HEK293T (cell line): Measurements from ENCODE around the gene STK39.

Experiments used
- ARNT ChIP-seq: fragments of 450-650 bp; IDR thresholded peaks from 2 replicates; pipeline ENCODE4 v1.6.1; 2017; ENCODE audit warnings: mild to moderate bottlenecking
- BHLHE40 ChIP-seq: fragments of 450-650 bp; IDR thresholded peaks from 2 replicates; pipeline ENCODE4 v1.6.1; 2016; ENCODE audit warnings: mild to moderate bottlenecking, moderate library complexity, borderline replicate concordance
- CTBP1 ChIP-seq: fragments of 450-650 bp; IDR thresholded peaks from 2 replicates; pipeline ENCODE4 v1.6.1; 2016; ENCODE audit warnings: borderline replicate concordance
- ELF4 ChIP-seq: fragments of 450-650 bp; IDR thresholded peaks from 2 replicates; pipeline ENCODE4 v1.6.1; 2017; ENCODE audit warnings: antibody characterized with exemption
- FOXK2 ChIP-seq: fragments of 450-650 bp; IDR thresholded peaks from 2 replicates; pipeline ENCODE4 v1.6.1; 2016; ENCODE audit warnings: mild to moderate bottlenecking
- FOXM1 ChIP-seq: fragments of 450-650 bp; IDR thresholded peaks from 2 replicates; pipeline ENCODE4 v1.6.1; 2017; ENCODE audit warnings: mild to moderate bottlenecking, borderline replicate concordance
- NFRKB ChIP-seq: fragments of 450-650 bp; IDR thresholded peaks from 2 replicates; pipeline ENCODE4 v1.6.1; 2016; ENCODE audit warnings: mild to moderate bottlenecking, moderate library complexity
- SP1 ChIP-seq: fragments of 450-650 bp; IDR thresholded peaks from 2 replicates; pipeline ENCODE4 v1.6.1; 2017
- SUZ12 ChIP-seq: fragments of 450-650 bp; IDR thresholded peaks from 2 replicates; pipeline ENCODE4 v1.6.1; 2016; ENCODE audit warnings: mild to moderate bottlenecking
- TARDBP ChIP-seq: fragments of 450-650 bp; IDR thresholded peaks from 2 replicates; pipeline ENCODE4 v1.6.1; 2016
- ZNF384 ChIP-seq: fragments of 450-650 bp; IDR thresholded peaks from 2 replicates; pipeline ENCODE4 v1.6.1; 2016

DNA sequence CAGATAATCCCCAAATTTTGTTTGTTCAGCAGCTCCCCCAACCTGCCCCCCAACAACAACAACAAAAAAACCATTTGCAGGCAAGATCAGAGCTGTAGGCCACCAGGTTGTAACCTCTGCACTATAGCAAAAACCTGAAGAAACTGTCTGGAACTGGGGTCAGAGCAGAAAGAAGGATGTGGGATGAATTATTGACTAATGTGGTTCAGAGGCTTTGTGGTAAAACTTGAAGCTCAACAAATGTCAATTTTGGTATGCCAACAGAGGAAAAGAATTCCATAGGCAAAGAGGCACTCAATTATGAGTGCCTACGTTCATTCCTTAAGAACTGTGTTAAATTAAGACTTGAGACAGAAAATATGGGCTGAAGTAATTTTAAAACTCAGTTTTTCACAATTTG, 255.1 kb downstream of the STK39 start:
- no peak for TF ChIP-seq CTBP1
- TF ChIP-seq FOXM1, result no peak
- TF ChIP-seq SP1, result no peak
- no peak for TF ChIP-seq BHLHE40
- TF ChIP-seq NFRKB, result no peak
- TF ChIP-seq SUZ12, result no peak
- TF ChIP-seq ELF4, result no peak
- TF ChIP-seq TARDBP, result no peak
- no peak for TF ChIP-seq ZNF384
- TF ChIP-seq FOXK2, result no peak
- no peak for TF ChIP-seq ARNT
